T-helper 1 cell treated with Interleukin-12 subunit alpha and Interleukin-12 subunit beta and Interleukin-4 antibody, amounts not matched to agents 30 μg/mL and 1 μg/mL, for 36 hours (primary cell): ENCODE data around the gene BBX.

Experiments
- H3K27ac Mint-ChIP-seq: one replicate; pipeline ENCODE4 v1.8.0; 2021; ENCODE audit warnings: mild to moderate bottlenecking, mixed read lengths
- H3K27me3 Mint-ChIP-seq: one replicate; pipeline ENCODE4 v1.8.0; 2021; ENCODE audit warnings: low read depth, mixed read lengths
- H3K36me3 Mint-ChIP-seq: one replicate; pipeline ENCODE4 v1.8.0; 2021; ENCODE audit warnings: low read depth, mixed read lengths
- H3K4me1 Mint-ChIP-seq: one replicate; pipeline ENCODE4 v1.8.0; 2021; ENCODE audit warnings: low read depth, mixed read lengths
- H3K4me3 Mint-ChIP-seq: one replicate; pipeline ENCODE4 v1.8.0; 2021; ENCODE audit warnings: mild to moderate bottlenecking, moderate library complexity, mixed read lengths
- H3K9me3 Mint-ChIP-seq: one replicate; pipeline ENCODE4 v1.8.0; 2021; ENCODE audit warnings: mixed read lengths

Gene BBX

GRCh38 chr3:107664614-107665013 is 141.9 kb downstream of the BBX start:
- Mint-ChIP-seq H3K9me3 (no peaks in the 10 kb centered on the region), H3K4me1 (peaks cover 13% of the 10 kb centered on the region), H3K36me3 (no peaks in the 10 kb centered on the region), H3K27ac (no peak overlapping the region), H3K27me3 (no peaks in the 10 kb centered on the region), H3K4me3 (no peak overlapping the region)

GRCh38 chr3:107665351-107665750 is 142.6 kb downstream of the BBX start:
- H3K27ac Mint-ChIP-seq, result no peak overlapping the region

GRCh38 chr3:107666853-107667252 is 144.1 kb downstream of the BBX start:
- Mint-ChIP-seq H3K27me3 (no peaks in the 10 kb centered on the region), H3K27ac (no peak overlapping the region), H3K4me3 (no peak overlapping the region), H3K9me3 (no peaks in the 10 kb centered on the region), H3K36me3 (no peaks in the 10 kb centered on the region), H3K4me1 (peaks cover 7% of the 10 kb centered on the region)

More at GRCh38 chr3:107665351-107665750, 142.6 kb downstream of the BBX start:
- Mint-ChIP-seq H3K4me1 (peaks cover 13% of the 10 kb centered on the region), H3K9me3 (no peaks in the 10 kb centered on the region), H3K36me3 (no peaks in the 10 kb centered on the region), H3K27me3 (no peaks in the 10 kb centered on the region), H3K4me3 (no peak overlapping the region)

GRCh38 chr3:107668416-107668815 is 145.7 kb downstream of the BBX start:
- Mint-ChIP-seq H3K27me3 (no peaks in the 10 kb centered on the region), H3K4me1 (peaks cover 5% of the 10 kb centered on the region), H3K9me3 (no peaks in the 10 kb centered on the region), H3K27ac (no peak overlapping the region), H3K4me3 (no peak overlapping the region), H3K36me3 (no peaks in the 10 kb centered on the region)

GRCh38 chr3:107668963-107669362 is 146.2 kb downstream of the BBX start:
- no peak overlapping the region for H3K4me3 Mint-ChIP-seq
- no peaks in the 10 kb centered on the region for H3K36me3 Mint-ChIP-seq
- H3K27me3 Mint-ChIP-seq, result no peaks in the 10 kb centered on the region
- H3K9me3 Mint-ChIP-seq, result no peaks in the 10 kb centered on the region
- H3K4me1 Mint-ChIP-seq, result peaks cover 5% of the 10 kb centered on the region
- no peak overlapping the region for H3K27ac Mint-ChIP-seq

GRCh38 chr3:107669669-107670068 is 146.9 kb downstream of the BBX start:
- Mint-ChIP-seq H3K4me3 (no peak overlapping the region), H3K27me3 (no peaks in the 10 kb centered on the region), H3K4me1 (peaks cover 10% of the 10 kb centered on the region), H3K27ac (no peak overlapping the region), H3K36me3 (no peaks in the 10 kb centered on the region), H3K9me3 (no peaks in the 10 kb centered on the region)

- H3K4me3 Mint-ChIP-seq, result no peak overlapping the region
- no peaks in the 10 kb centered on the region for H3K9me3 Mint-ChIP-seq
- peaks cover 15% of the 10 kb centered on the region for H3K4me1 Mint-ChIP-seq
- no peak overlapping the region for H3K27ac Mint-ChIP-seq
- no peaks in the 10 kb centered on the region for H3K36me3 Mint-ChIP-seq
- H3K27me3 Mint-ChIP-seq, result no peaks in the 10 kb centered on the region
These were observed 148.2 kb downstream of the BBX start for GRCh38 chr3:107670986-107671385.

- Mint-ChIP-seq H3K27ac (no peak overlapping the region), H3K27me3 (no peaks in the 10 kb centered on the region), H3K4me3 (no peak overlapping the region), H3K4me1 (peaks cover 16% of the 10 kb centered on the region), H3K36me3 (no peaks in the 10 kb centered on the region), H3K9me3 (no peaks in the 10 kb centered on the region)
These were observed 151.6 kb downstream of the BBX start for GRCh38 chr3:107674371-107674770.

GRCh38 chr3:107675233-107675900 is 152.6 kb downstream of the BBX start:
- Mint-ChIP-seq H3K36me3 (no peaks in the 10 kb centered on the region), H3K9me3 (no peaks in the 10 kb centered on the region), H3K4me3 (no peak overlapping the region), H3K4me1 (peaks cover 18% of the 10 kb centered on the region), H3K27ac (no peak overlapping the region), H3K27me3 (no peaks in the 10 kb centered on the region)

- Mint-ChIP-seq H3K36me3 (peaks cover 4% of the 10 kb centered on the region), H3K27me3 (no peaks in the 10 kb centered on the region), H3K9me3 (no peaks in the 10 kb centered on the region), H3K4me3 (no peak overlapping the region), H3K27ac (no peak overlapping the region), H3K4me1 (peaks cover 25% of the 10 kb centered on the region)
These were observed 153.9 kb downstream of the BBX start for GRCh38 chr3:107676469-107677309.

- Mint-ChIP-seq H3K36me3 (peaks cover 6% of the 10 kb centered on the region), H3K27ac (no peak overlapping the region), H3K27me3 (no peaks in the 10 kb centered on the region), H3K4me3 (no peak overlapping the region), H3K9me3 (no peaks in the 10 kb centered on the region), H3K4me1 (peaks cover 35% of the 10 kb centered on the region)
These were observed 157.2 kb downstream of the BBX start for GRCh38 chr3:107679921-107680320.

GRCh38 chr3:107680698-107681097 is 157.9 kb downstream of the BBX start:
- H3K9me3 Mint-ChIP-seq, result no peaks in the 10 kb centered on the region
- no peak overlapping the region for H3K27ac Mint-ChIP-seq
- H3K36me3 Mint-ChIP-seq, result peaks cover 6% of the 10 kb centered on the region
- H3K27me3 Mint-ChIP-seq, result no peaks in the 10 kb centered on the region
- peaks cover 31% of the 10 kb centered on the region for H3K4me1 Mint-ChIP-seq
- no peak overlapping the region for H3K4me3 Mint-ChIP-seq

GRCh38 chr3:107681396-107681795 is 158.6 kb downstream of the BBX start:
- Mint-ChIP-seq H3K4me3 (no peak overlapping the region), H3K27ac (no peak overlapping the region), H3K9me3 (no peaks in the 10 kb centered on the region), H3K4me1 (peaks cover 31% of the 10 kb centered on the region), H3K36me3 (peaks cover 6% of the 10 kb centered on the region), H3K27me3 (no peaks in the 10 kb centered on the region)

- peaks cover 6% of the 10 kb centered on the region for H3K36me3 Mint-ChIP-seq
- H3K27me3 Mint-ChIP-seq, result no peaks in the 10 kb centered on the region
- no peak overlapping the region for H3K4me3 Mint-ChIP-seq
- H3K4me1 Mint-ChIP-seq, result peaks cover 28% of the 10 kb centered on the region
- no peaks in the 10 kb centered on the region for H3K9me3 Mint-ChIP-seq
- H3K27ac Mint-ChIP-seq, result no peak overlapping the region
These were observed 159.8 kb downstream of the BBX start for GRCh38 chr3:107682580-107682979.

GRCh38 chr3:107683447-107683846 is 160.7 kb downstream of the BBX start:
- Mint-ChIP-seq H3K9me3 (no peaks in the 10 kb centered on the region), H3K4me3 (no peak overlapping the region), H3K36me3 (peaks cover 6% of the 10 kb centered on the region), H3K27me3 (no peaks in the 10 kb centered on the region), H3K4me1 (peaks cover 28% of the 10 kb centered on the region), H3K27ac (no peak overlapping the region)
